Measurements from ENCODE around the gene KCNQ1. TPM values are rescaled to one million over a fixed set of nuclear protein-coding genes. Genes with fewer than 3 reads are reported as not detected.
"Not testable (repeated sequence)": the region's sequence is repeated elsewhere in the genome, so short reads cannot be mapped to it uniquely, and the experiment has no call there.

Gene KCNQ1
- total RNA-seq, 1 experiment from 2014 or later, result not detected

DNA sequence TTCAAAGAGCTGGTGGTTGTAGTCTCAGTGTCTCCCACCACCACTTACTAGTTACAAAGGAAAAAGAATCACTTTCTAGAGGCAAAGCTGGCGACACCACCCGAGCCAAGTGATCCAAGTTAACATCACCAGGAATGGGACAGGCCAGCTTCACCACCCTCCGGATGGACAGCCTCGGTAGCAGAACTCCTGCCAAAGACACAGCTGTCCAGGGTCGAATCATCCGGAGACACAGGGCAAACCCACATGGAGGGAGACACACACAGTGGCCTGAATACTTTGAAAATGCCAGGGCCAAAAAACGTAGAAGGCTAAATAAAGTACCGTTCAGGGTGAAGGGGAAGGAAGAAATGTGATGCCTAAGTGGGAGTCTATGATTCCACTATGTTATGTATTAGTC is 33.1 kb downstream of the KCNQ1 start:
- Histone ChIP-seq H3K36me3 (ENCODE audit: low read depth) (no peaks in the 10 kb centered on the region), H3K27ac (no peak overlapping the region), H3K4me2 (no peak overlapping the region), H3K79me2 (ENCODE audit: low read depth) (no peaks in the 10 kb centered on the region), H3F3A (ENCODE audit: insufficient read depth, low read depth) (no peaks in the 10 kb centered on the region), H2AFZ (no peak overlapping the region), H3K9me3 (ENCODE audit: insufficient read depth, low read depth) (no peaks in the 10 kb centered on the region), H3K4me3 (no peak overlapping the region), H3K9me2 (ENCODE audit: insufficient read depth) (no peaks in the 10 kb centered on the region), H4K20me1 (ENCODE audit: insufficient read depth) (no peaks in the 10 kb centered on the region), H3K27me3 (ENCODE audit: insufficient read depth, low read depth) (peaks cover 22% of the 10 kb centered on the region), H3K4me1 (replicated peaks; ENCODE audit: insufficient read depth) (no peaks in the 10 kb centered on the region)
- TF ChIP-seq EZH2 (IDR thresholded peaks at IDR 0.05; ENCODE audit: low read depth) (no peak), CTCF (conservative IDR thresholded peaks at IDR 0.05) (no peak)
- ChIA-PET POLR2A (ENCODE audit: unreplicated experiment) (no interaction called here), CTCF (no interaction called here)
- intact Hi-C loops (cut with micrococcal nuclease; ENCODE audit: unreplicated experiment), result no loop called here
- DNase-seq, result no peak
- BruUV-seq (replicated peaks), result no TSS peak

GRCh38 chr11:2480067-2480873 is 35.5 kb downstream of the KCNQ1 start:
- DNase-seq; H3K4me3 ChIP-seq; H3K79me2 ChIP-seq (ENCODE audit: low read depth); H3F3A ChIP-seq (ENCODE audit: insufficient read depth, low read depth); POLR2A ChIA-PET (ENCODE audit: unreplicated experiment); H3K27ac ChIP-seq; H3K9me2 ChIP-seq (ENCODE audit: insufficient read depth); H4K20me1 ChIP-seq (ENCODE audit: insufficient read depth); CTCF ChIA-PET; intact Hi-C loops (cut with micrococcal nuclease; ENCODE audit: unreplicated experiment); BruUV-seq (replicated peaks); H3K4me2 ChIP-seq; H3K36me3 ChIP-seq (ENCODE audit: low read depth); H2AFZ ChIP-seq; H3K4me1 ChIP-seq (replicated peaks; ENCODE audit: insufficient read depth); H3K9me3 ChIP-seq (ENCODE audit: insufficient read depth, low read depth): not testable (repeated sequence)
- peaks cover 43% of the 10 kb centered on the region for H3K27me3 ChIP-seq (ENCODE audit: insufficient read depth, low read depth)

DNA sequence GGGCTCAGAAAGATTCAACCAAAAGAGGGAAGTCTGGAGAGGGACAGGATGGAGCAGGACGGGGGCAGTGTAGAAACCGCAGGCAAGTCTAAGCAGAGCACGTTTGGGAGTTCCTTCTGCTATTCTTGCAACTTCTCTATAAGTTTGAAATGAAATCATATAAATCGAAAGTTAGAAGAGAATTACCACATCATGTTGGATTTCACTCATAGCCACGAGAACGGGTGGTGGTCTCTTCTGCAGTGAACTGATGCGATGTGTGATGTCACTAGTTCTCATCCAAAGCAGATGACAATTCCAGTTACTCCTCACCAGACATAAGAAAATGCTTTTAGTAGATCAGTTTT is 36.0 kb downstream of the KCNQ1 start:
- H3K79me2 ChIP-seq (ENCODE audit: low read depth), result no peaks in the 10 kb centered on the region
- no peak overlapping the region for H2AFZ ChIP-seq
- DNase-seq, result no peak
- no peak for TF ChIP-seq EZH2 (IDR thresholded peaks at IDR 0.05; ENCODE audit: low read depth)
- TF ChIP-seq CTCF (conservative IDR thresholded peaks at IDR 0.05), result no peak
- no TSS peak for BruUV-seq (replicated peaks)
- H3K9me3 ChIP-seq (ENCODE audit: insufficient read depth, low read depth), result no peaks in the 10 kb centered on the region
- no peak overlapping the region for H3K27ac ChIP-seq
- no peak overlapping the region for H3K4me3 ChIP-seq
- no peaks in the 10 kb centered on the region for H3F3A ChIP-seq (ENCODE audit: insufficient read depth, low read depth)
- intact Hi-C loops (cut with micrococcal nuclease; ENCODE audit: unreplicated experiment), result no loop called here
- ChIA-PET POLR2A (ENCODE audit: unreplicated experiment) (no interaction called here), CTCF (no interaction called here)
- H3K27me3 ChIP-seq (ENCODE audit: insufficient read depth, low read depth), result peaks cover 46% of the 10 kb centered on the region
- H4K20me1 ChIP-seq (ENCODE audit: insufficient read depth), result no peaks in the 10 kb centered on the region
- H3K36me3 ChIP-seq (ENCODE audit: low read depth), result no peaks in the 10 kb centered on the region
- H3K9me2 ChIP-seq (ENCODE audit: insufficient read depth), result no peaks in the 10 kb centered on the region
- H3K4me2 ChIP-seq, result no peak overlapping the region
- H3K4me1 ChIP-seq (replicated peaks; ENCODE audit: insufficient read depth), result no peaks in the 10 kb centered on the region

- no peak for DNase-seq
- CTCF ChIA-PET, result no interaction called here
- peaks cover 46% of the 10 kb centered on the region for H3K27me3 ChIP-seq (ENCODE audit: insufficient read depth, low read depth)
- no peak overlapping the region for H3K4me3 ChIP-seq
- H3K79me2 ChIP-seq (ENCODE audit: low read depth), result no peaks in the 10 kb centered on the region
- H4K20me1 ChIP-seq (ENCODE audit: insufficient read depth), result no peaks in the 10 kb centered on the region
- no peaks in the 10 kb centered on the region for H3F3A ChIP-seq (ENCODE audit: insufficient read depth, low read depth)
- H3K36me3 ChIP-seq (ENCODE audit: low read depth), result no peaks in the 10 kb centered on the region
- H3K4me1 ChIP-seq (replicated peaks; ENCODE audit: insufficient read depth), result no peaks in the 10 kb centered on the region
- H3K9me3 ChIP-seq (ENCODE audit: insufficient read depth, low read depth), result no peaks in the 10 kb centered on the region
- no peak overlapping the region for H2AFZ ChIP-seq
- intact Hi-C loops (cut with micrococcal nuclease; ENCODE audit: unreplicated experiment), result no loop called here
- H3K27ac ChIP-seq, result no peak overlapping the region
- POLR2A ChIA-PET (ENCODE audit: unreplicated experiment), result no interaction called here
- no peaks in the 10 kb centered on the region for H3K9me2 ChIP-seq (ENCODE audit: insufficient read depth)
- TF ChIP-seq CTCF (conservative IDR thresholded peaks at IDR 0.05) (no peak), EZH2 (IDR thresholded peaks at IDR 0.05; ENCODE audit: low read depth) (no peak)
- no peak overlapping the region for H3K4me2 ChIP-seq
- BruUV-seq (replicated peaks), result no TSS peak
Measured at GRCh38 chr11:2481253-2481652, 36.4 kb downstream of the KCNQ1 start.
